22Rv1 (cell line): ENCODE data around the gene DNASE1L3.
"Not testable (repeated sequence)": the region's sequence is repeated elsewhere in the genome, so short reads cannot be mapped to it uniquely, and the experiment has no call there.

Source experiments
- H3K27ac ChIP-seq: fragments of 450-650 bp; 2 replicates; pipeline ENCODE4 v1.5.1; 2017
- ZFX ChIP-seq: fragments of 450-650 bp; IDR thresholded peaks from 2 replicates; pipeline ENCODE4 v1.6.1; 2017; ENCODE audit warnings: antibody characterized with exemption, borderline replicate concordance
- TF ChIP-seq, protein P1 (sequence below): fragments of 450-650 bp; IDR thresholded peaks from 2 replicates; pipeline ENCODE4 v1.5.1; 2017; ENCODE audit warnings: mild to moderate bottlenecking

Gene DNASE1L3

DNA sequence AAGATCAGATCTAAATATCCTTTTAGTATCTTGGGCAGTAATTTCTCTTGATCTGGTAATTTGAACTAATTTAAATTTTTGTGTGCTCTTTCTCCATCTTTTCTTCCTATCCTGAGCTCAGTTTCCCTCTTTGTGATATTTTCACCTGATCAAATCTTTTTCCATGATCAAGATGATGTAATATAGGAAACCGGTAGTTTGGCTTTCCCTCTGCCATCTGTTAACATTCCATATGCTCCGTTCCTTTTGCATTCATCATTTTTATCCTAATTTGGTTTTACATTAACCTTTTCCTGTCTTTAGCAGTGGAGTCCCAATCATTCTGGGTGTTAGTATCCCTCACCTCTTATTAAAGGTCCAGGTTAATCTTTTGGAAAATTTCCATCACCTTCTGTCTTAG, 20.9 kb upstream of the DNASE1L3 start:
- no peak for TF ChIP-seq ZFX
- TF ChIP-seq, protein P1, sequence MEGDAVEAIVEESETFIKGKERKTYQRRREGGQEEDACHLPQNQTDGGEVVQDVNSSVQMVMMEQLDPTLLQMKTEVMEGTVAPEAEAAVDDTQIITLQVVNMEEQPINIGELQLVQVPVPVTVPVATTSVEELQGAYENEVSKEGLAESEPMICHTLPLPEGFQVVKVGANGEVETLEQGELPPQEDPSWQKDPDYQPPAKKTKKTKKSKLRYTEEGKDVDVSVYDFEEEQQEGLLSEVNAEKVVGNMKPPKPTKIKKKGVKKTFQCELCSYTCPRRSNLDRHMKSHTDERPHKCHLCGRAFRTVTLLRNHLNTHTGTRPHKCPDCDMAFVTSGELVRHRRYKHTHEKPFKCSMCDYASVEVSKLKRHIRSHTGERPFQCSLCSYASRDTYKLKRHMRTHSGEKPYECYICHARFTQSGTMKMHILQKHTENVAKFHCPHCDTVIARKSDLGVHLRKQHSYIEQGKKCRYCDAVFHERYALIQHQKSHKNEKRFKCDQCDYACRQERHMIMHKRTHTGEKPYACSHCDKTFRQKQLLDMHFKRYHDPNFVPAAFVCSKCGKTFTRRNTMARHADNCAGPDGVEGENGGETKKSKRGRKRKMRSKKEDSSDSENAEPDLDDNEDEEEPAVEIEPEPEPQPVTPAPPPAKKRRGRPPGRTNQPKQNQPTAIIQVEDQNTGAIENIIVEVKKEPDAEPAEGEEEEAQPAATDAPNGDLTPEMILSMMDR, result no peak
- H3K27ac ChIP-seq, result no peak overlapping the region

DNA sequence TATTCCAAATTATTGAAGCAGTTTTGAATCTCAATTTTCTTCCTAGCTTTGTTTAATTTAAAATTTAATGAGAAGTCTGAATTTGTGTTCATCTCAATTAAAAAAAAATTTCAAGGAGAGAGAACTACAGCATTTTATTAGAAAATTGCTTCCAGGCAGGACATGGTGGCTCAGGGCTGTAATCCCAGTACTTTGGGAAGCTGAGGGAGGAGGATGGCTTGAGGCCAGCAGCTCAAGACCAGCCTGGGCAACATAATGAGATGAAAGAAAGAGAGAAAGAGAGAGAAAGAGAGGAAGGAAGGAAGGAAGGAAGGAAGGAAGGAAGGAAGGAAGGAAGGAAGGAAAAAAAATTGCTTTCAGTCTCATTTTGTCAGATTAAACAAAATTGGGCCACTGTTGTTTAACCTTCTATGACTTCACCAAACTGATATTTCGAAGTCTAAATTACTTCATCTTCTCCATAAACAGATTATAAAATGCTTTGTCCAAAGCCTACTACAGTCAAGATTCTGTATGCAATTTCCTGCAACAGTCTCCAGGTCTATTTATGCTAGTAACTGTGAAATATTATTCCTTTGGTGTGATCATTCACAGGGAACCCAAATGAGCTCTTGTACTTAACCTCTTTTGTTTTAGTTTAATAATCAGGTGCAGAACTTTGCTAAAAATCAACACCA, 20.2 kb upstream of the DNASE1L3 start:
- H3K27ac ChIP-seq, result no peak overlapping the region
- TF ChIP-seq, protein P1, result no peak
- TF ChIP-seq ZFX, result no peak

DNA sequence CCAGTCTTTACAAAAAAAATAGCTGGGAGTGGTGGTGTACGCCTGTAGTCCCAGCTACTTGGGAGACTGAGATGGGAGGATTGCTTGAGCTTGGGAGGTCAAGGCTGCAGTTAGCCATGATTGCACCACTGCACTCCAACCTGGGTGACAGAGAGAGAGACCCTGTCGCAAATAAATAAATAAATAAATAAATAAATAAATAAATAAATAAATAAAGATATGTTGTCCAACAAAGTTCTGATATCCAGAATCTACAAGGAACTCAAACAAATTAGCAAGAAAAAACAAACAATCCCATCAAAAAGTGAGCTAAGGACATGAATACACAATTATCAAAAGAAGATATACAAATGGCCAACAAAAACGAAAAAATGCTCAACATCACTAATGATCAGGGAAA, 17.2 kb upstream of the DNASE1L3 start:
- H3K27ac ChIP-seq, result not testable (repeated sequence)

DNA sequence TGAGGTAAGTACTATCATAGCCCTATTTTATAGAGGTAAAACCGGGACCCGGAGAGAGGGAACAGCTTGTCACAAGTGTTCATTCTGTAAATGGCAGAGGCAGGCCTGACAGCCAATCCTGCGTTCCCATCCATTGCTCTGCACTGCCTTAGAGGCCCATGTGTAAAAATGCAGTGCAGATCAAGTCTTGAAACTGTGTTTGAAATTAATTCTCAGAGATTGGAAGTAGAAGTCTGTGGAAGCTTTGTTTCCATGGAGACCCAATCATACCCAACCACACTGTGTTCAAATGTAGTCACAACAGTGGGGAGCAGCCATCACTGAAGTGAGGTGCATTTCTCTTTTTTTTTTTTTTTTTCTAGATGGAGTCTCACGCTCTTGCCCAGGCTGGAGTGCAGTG, 13.1 kb upstream of the DNASE1L3 start:
- TF ChIP-seq, protein P1, result no peak
- no peak for TF ChIP-seq ZFX
- H3K27ac ChIP-seq, result no peak overlapping the region

DNA sequence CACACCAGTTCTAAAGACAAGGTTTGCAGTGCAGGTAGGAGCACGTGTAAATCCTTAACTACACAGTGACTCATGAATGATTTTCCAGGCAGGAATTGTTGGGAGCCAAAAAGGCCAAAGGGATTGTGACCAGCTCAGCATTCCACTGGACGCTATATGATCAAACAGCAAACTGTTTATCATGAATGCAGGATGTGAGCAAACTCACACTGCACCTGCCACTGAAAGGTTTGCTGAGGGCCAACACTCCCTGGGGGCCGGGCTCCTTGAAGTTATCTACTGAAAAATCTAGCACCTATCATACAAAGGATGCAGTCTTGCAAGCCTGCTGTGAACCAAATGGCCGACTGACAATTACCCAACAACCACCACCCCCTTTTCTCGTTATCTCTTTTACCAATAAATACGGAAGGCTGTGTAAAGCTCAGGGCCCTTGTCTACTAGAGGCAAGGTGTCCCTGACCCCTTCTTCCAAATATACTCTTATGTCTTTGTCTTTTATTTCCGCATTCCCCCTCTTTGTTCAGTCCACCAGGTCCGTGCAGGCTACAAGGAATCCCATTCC, 11.5 kb upstream of the DNASE1L3 start:
- TF ChIP-seq, protein P1, result no peak
- TF ChIP-seq ZFX, result no peak
- H3K27ac ChIP-seq, result no peak overlapping the region

DNA sequence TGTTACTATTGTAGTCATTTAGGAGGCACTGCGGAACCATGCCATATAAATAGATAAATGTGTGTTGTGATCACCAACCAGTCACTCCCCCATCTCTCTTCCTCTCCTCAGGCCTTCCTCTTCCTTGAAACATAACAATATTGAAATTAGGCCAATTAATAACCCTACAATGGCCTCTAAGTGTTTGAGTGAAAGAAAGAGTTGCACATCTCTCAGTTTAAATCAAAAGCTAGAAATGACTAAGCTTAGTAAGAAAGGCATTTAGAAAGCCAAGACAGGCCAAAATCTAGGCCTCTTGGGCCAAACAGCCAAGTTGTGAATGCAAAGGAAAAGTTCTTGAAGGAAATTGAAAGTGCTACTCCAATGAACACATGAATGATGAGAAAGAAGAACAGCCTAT, 8.1 kb upstream of the DNASE1L3 start:
- TF ChIP-seq, protein P1, result no peak
- TF ChIP-seq ZFX, result no peak
- no peak overlapping the region for H3K27ac ChIP-seq

DNA sequence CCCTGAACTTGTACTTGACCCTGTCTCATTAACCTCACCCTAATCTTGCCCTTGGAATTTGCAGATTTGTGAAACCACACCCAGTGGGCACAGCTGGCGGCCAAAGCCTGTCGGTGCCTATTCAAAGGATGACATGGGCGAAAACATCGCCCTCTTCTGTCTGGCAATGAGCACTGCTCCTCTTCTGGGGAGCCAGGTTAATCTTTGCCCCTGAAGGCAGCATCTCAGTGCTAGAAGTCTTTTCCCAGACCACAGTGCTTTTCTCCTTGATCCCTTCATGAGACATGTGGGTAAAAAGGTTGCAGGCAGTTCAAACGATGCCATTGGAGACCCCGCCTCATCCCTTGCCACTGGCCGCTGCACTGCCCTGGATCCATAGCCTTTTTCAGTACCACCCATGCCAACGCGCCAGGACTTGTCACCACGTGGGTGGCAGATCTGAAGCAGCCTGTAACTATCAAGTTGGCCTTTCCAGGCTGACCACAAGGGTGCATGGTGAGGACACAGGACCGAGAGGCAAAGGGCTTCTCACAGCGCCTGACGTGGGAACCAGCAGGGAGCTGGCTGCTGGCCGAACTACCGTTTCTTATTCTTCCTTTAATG, 6.5 kb upstream of the DNASE1L3 start:
- TF ChIP-seq ZFX, result no peak
- TF ChIP-seq, protein P1, result peak; percentile 85
- H3K27ac ChIP-seq, result no peak overlapping the region
